ENCODE data around the gene CUL9.

CUL9 gene

DNA sequence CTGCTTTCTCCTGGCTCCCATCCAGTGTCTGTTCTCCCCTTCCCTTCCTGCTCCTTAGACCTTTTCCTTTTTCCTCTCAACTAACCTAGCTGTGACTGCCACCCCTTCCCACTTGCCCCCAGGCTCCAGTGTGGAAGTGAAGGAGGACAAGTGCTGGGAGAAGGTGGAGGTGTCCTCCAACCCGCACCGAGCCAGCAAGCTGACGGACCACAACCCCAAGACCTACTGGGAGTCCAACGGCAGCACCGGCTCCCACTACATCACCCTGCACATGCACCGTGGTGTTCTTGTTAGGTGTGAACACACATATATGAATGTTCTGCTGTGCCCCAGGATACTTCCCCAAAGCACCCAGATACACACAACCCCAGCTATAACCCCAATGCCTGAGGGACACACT, 18.5 kb downstream of the CUL9 start:
- no CpG with 5 or more reads among the region's 6 CpGs for WGBS (ENCODE audit: extremely low coverage, insufficient coverage, insufficient read length)
- peaks cover 22 to 36% of the 10 kb centered on the region in 2 experiments for H3K36me3 ChIP-seq (ENCODE audit: control insufficient read depth in 1 of 2, insufficient read depth in 2 of 2, low read length in 2 of 2)
- H2AFZ ChIP-seq (ENCODE audit: insufficient read depth, low read length, poor library complexity): no peak overlapping the region
- H3K9me3 ChIP-seq (ENCODE audit: insufficient read depth, low read depth, low read length): no peaks in the 10 kb centered on the region
- no peak overlapping the region for H3K4ac ChIP-seq (ENCODE audit: low read depth, low read length)
- no peak overlapping the region for H4K91ac ChIP-seq (ENCODE audit: low read depth, low read length)
- no peak overlapping the region for H4K12ac ChIP-seq (ENCODE audit: low read depth, low read length)
- H3K4me2 ChIP-seq (ENCODE audit: low read length): no peak overlapping the region
- H2BK5ac ChIP-seq (ENCODE audit: low read depth, low read length, poor library complexity): no peak overlapping the region
- no peak overlapping the region for H3K14ac ChIP-seq (ENCODE audit: low read length)
- no peak overlapping the region for H3K9ac ChIP-seq (ENCODE audit: low read length)
- no peak overlapping the region for H2AK5ac ChIP-seq (ENCODE audit: low read length)
- H4K8ac ChIP-seq (ENCODE audit: low read depth, low read length): no peak overlapping the region
- H3K4me3 ChIP-seq (ENCODE audit: low read depth, low read length): no peak overlapping the region
- H3K79me2 ChIP-seq (ENCODE audit: control insufficient read depth, insufficient read depth, low read length, poor library complexity): no peaks in the 10 kb centered on the region
- no peaks in the 10 kb centered on the region for H3K79me1 ChIP-seq (ENCODE audit: low read length)
- H3K27me3 ChIP-seq (ENCODE audit: insufficient read depth, low read length): no peaks in the 10 kb centered on the region
- H3K18ac ChIP-seq (ENCODE audit: low read length): no peak overlapping the region
- no peak overlapping the region for H2BK120ac ChIP-seq (ENCODE audit: insufficient read depth, low read length, poor library complexity)
- no peak overlapping the region for H3K27ac ChIP-seq (ENCODE audit: low read depth, low read length)
- H2BK12ac ChIP-seq (ENCODE audit: low read length): no peak overlapping the region
- no peak overlapping the region for H3K23ac ChIP-seq (ENCODE audit: low read length)
- no peak for DNase-seq
- no peaks in the 10 kb centered on the region for H3K4me1 ChIP-seq (ENCODE audit: control insufficient read depth in 1 of 2, insufficient read depth in 2 of 2, low read length in 2 of 2)

DNA sequence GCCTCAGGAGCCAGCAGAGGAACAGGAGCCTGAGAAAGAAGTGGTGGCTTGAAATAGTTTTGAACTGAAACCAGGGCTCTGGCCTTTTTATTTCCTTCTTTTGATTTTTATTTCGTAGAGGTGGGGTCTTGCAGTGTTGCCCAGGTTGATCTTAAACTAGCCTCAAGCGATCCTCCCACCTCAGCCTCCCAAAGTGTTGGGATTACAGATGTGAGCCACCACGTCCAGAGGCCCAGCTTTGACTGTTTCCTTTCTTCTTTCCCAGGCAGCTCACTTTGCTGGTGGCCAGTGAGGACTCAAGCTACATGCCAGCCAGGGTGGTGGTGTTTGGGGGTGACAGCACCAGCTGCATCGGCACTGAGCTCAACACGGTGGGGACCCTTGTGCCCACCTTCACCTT, 20.5 kb downstream of the CUL9 start:
- Histone ChIP-seq H2BK12ac (ENCODE audit: low read length) (no peak overlapping the region), H4K12ac (ENCODE audit: low read depth, low read length) (no peak overlapping the region), H3K14ac (ENCODE audit: low read length) (no peak overlapping the region), H4K91ac (ENCODE audit: low read depth, low read length) (no peak overlapping the region), H3K23ac (ENCODE audit: low read length) (no peak overlapping the region), H2BK120ac (ENCODE audit: insufficient read depth, low read length, poor library complexity) (no peak overlapping the region), H3K4me3 (ENCODE audit: low read depth, low read length) (no peak overlapping the region), H3K79me2 (ENCODE audit: control insufficient read depth, insufficient read depth, low read length, poor library complexity) (no peaks in the 10 kb centered on the region), H3K36me3 (ENCODE audit: control insufficient read depth in 1 of 2, insufficient read depth in 2 of 2, low read length in 2 of 2) (peaks cover 17 to 28% of the 10 kb centered on the region in 2 experiments), H3K9me3 (ENCODE audit: insufficient read depth, low read depth, low read length) (no peaks in the 10 kb centered on the region), H2BK5ac (ENCODE audit: low read depth, low read length, poor library complexity) (no peak overlapping the region), H3K4ac (ENCODE audit: low read depth, low read length) (no peak overlapping the region), H2AK5ac (ENCODE audit: low read length) (no peak overlapping the region), H3K79me1 (ENCODE audit: low read length) (no peaks in the 10 kb centered on the region), H3K4me2 (ENCODE audit: low read length) (no peak overlapping the region), H3K9ac (ENCODE audit: low read length) (no peak overlapping the region), H3K18ac (ENCODE audit: low read length) (no peak overlapping the region), H4K8ac (ENCODE audit: low read depth, low read length) (no peak overlapping the region), H3K27me3 (ENCODE audit: insufficient read depth, low read length) (no peaks in the 10 kb centered on the region), H2AFZ (ENCODE audit: insufficient read depth, low read length, poor library complexity) (no peak overlapping the region), H3K27ac (ENCODE audit: low read depth, low read length) (no peak overlapping the region), H3K4me1 (ENCODE audit: control insufficient read depth in 1 of 2, insufficient read depth in 2 of 2, low read length in 2 of 2) (no peaks in the 10 kb centered on the region)
- no peak for DNase-seq
- WGBS (ENCODE audit: extremely low coverage, insufficient coverage, insufficient read length): no CpG with 5 or more reads among the region's 5 CpGs

DNA sequence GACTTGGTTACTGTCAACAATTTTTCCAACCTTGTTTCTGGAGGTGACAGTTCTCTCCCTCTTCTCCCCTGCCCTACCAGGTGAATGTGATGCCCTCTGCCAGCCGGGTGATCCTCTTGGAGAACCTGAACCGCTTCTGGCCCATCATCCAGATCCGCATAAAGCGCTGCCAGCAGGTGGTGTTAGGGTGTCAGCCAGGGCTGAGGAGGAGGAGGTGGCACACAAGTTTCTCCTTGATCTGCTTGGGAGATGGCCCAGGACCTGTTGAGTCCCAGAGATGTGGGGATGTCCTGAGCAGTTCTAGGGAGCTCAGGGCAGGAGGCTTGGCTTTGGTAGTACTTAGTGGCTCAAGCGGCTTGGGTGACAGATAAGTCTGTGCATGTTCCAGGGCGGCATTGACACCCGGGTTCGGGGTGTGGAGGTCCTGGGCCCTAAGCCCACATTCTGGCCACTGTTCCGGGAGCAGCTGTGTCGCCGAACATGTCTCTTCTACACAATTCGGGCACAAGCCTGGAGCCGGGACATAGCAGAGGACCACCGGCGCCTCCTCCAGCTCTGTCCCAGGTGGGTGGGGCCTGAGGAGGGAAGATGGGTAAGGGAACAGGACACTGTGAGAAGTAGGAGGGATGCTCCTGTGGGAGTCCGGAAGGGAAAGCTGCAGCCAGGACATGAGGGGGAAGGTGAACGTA, 21.2 kb downstream of the CUL9 start:
- WGBS (ENCODE audit: extremely low coverage, insufficient coverage, insufficient read length): 100% methylated on average over 1 of the region's 17 CpGs
- no peak overlapping the region for H3K4ac ChIP-seq (ENCODE audit: low read depth, low read length)
- H3K36me3 ChIP-seq (ENCODE audit: control insufficient read depth in 1 of 2, insufficient read depth in 2 of 2, low read length in 2 of 2): peaks cover 17 to 28% of the 10 kb centered on the region in 2 experiments
- no peak overlapping the region for H2BK12ac ChIP-seq (ENCODE audit: low read length)
- H3K9me3 ChIP-seq (ENCODE audit: insufficient read depth, low read depth, low read length): no peaks in the 10 kb centered on the region
- no peak overlapping the region for H3K4me3 ChIP-seq (ENCODE audit: low read depth, low read length)
- H4K12ac ChIP-seq (ENCODE audit: low read depth, low read length): no peak overlapping the region
- H3K4me1 ChIP-seq (ENCODE audit: control insufficient read depth in 1 of 2, insufficient read depth in 2 of 2, low read length in 2 of 2): no peaks in the 10 kb centered on the region
- no peak overlapping the region for H3K23ac ChIP-seq (ENCODE audit: low read length)
- no peak overlapping the region for H3K18ac ChIP-seq (ENCODE audit: low read length)
- H3K27ac ChIP-seq (ENCODE audit: low read depth, low read length): no peak overlapping the region
- H2AFZ ChIP-seq (ENCODE audit: insufficient read depth, low read length, poor library complexity): no peak overlapping the region
- H4K91ac ChIP-seq (ENCODE audit: low read depth, low read length): no peak overlapping the region
- H2BK120ac ChIP-seq (ENCODE audit: insufficient read depth, low read length, poor library complexity): no peak overlapping the region
- no peak overlapping the region for H3K9ac ChIP-seq (ENCODE audit: low read length)
- H3K14ac ChIP-seq (ENCODE audit: low read length): no peak overlapping the region
- H4K8ac ChIP-seq (ENCODE audit: low read depth, low read length): no peak overlapping the region
- DNase-seq: no peak
- no peak overlapping the region for H2AK5ac ChIP-seq (ENCODE audit: low read length)
- no peak overlapping the region for H2BK5ac ChIP-seq (ENCODE audit: low read depth, low read length, poor library complexity)
- H3K27me3 ChIP-seq (ENCODE audit: insufficient read depth, low read length): no peaks in the 10 kb centered on the region
- H3K79me1 ChIP-seq (ENCODE audit: low read length): no peaks in the 10 kb centered on the region
- H3K79me2 ChIP-seq (ENCODE audit: control insufficient read depth, insufficient read depth, low read length, poor library complexity): no peaks in the 10 kb centered on the region
- no peak overlapping the region for H3K4me2 ChIP-seq (ENCODE audit: low read length)

GRCh38 chr6:43203718-43204095, 21.7 kb downstream of the CUL9 start:
- peaks cover 14 to 25% of the 10 kb centered on the region in 2 experiments for H3K36me3 ChIP-seq (ENCODE audit: control insufficient read depth in 1 of 2, insufficient read depth in 2 of 2, low read length in 2 of 2)

More at GRCh38 chr6:43203718-43204095, 21.7 kb downstream of the CUL9 start:
- WGBS (ENCODE audit: extremely low coverage, insufficient coverage, insufficient read length): 100% methylated on average over 1 of the region's 8 CpGs
- H3K4ac ChIP-seq (ENCODE audit: low read depth, low read length): no peak overlapping the region
- H2BK12ac ChIP-seq (ENCODE audit: low read length): no peak overlapping the region
- no peak overlapping the region for H4K91ac ChIP-seq (ENCODE audit: low read depth, low read length)
- no peak for DNase-seq
- H3K4me3 ChIP-seq (ENCODE audit: low read depth, low read length): no peak overlapping the region
- no peak overlapping the region for H3K18ac ChIP-seq (ENCODE audit: low read length)
- H2AFZ ChIP-seq (ENCODE audit: insufficient read depth, low read length, poor library complexity): no peak overlapping the region
- no peak overlapping the region for H2BK120ac ChIP-seq (ENCODE audit: insufficient read depth, low read length, poor library complexity)
- H3K27me3 ChIP-seq (ENCODE audit: insufficient read depth, low read length): no peaks in the 10 kb centered on the region
- H4K12ac ChIP-seq (ENCODE audit: low read depth, low read length): no peak overlapping the region
- no peak overlapping the region for H3K9ac ChIP-seq (ENCODE audit: low read length)
- H3K79me2 ChIP-seq (ENCODE audit: control insufficient read depth, insufficient read depth, low read length, poor library complexity): no peaks in the 10 kb centered on the region
- H4K8ac ChIP-seq (ENCODE audit: low read depth, low read length): no peak overlapping the region
- no peaks in the 10 kb centered on the region for H3K9me3 ChIP-seq (ENCODE audit: insufficient read depth, low read depth, low read length)
- H3K14ac ChIP-seq (ENCODE audit: low read length): no peak overlapping the region
- H2BK5ac ChIP-seq (ENCODE audit: low read depth, low read length, poor library complexity): no peak overlapping the region
- H3K23ac ChIP-seq (ENCODE audit: low read length): no peak overlapping the region
- no peak overlapping the region for H2AK5ac ChIP-seq (ENCODE audit: low read length)
- no peak overlapping the region for H3K4me2 ChIP-seq (ENCODE audit: low read length)
- H3K27ac ChIP-seq (ENCODE audit: low read depth, low read length): no peak overlapping the region
- no peaks in the 10 kb centered on the region for H3K79me1 ChIP-seq (ENCODE audit: low read length)
- no peaks in the 10 kb centered on the region for H3K4me1 ChIP-seq (ENCODE audit: control insufficient read depth in 1 of 2, insufficient read depth in 2 of 2, low read length in 2 of 2)
